ENCODE measurements around the gene TMEM200B.
"Not testable (repeated sequence)": the region's sequence is repeated elsewhere in the genome, so short reads cannot be mapped to it uniquely, and the experiment has no call there.

The TMEM200B gene

GRCh38 chr1:29114654-29115053, 9.0 kb downstream of the TMEM200B start:
- ChIA-PET POLR2A (no interaction called here), CTCF (interaction anchor here (1.1 kb wide), 1 partner anchor 30 kb away, joined by 3 read pairs; no protein-coding TSS in a partner anchor)
- no peak for DNase-seq (ENCODE audit: extremely low spot score)
- no peak for TF ChIP-seq CTCF (IDR thresholded peaks at IDR 0.05; ENCODE audit: control extremely low read depth, extremely low read depth, low read depth, missing control alignments)

GRCh38 chr1:29113413-29114117, 10.1 kb downstream of the TMEM200B start:
- no peak for TF ChIP-seq CTCF (IDR thresholded peaks at IDR 0.05; ENCODE audit: control extremely low read depth, extremely low read depth, low read depth, missing control alignments)
- no peak for DNase-seq (ENCODE audit: extremely low spot score)
- CTCF ChIA-PET, result interaction anchor here (1.1 to 1.3 kb wide), 2 partner anchors 11 to 22 kb away, joined by 3 read pairs; no protein-coding TSS in a partner anchor
- POLR2A ChIA-PET, result no interaction called here

- DNase-seq (ENCODE audit: extremely low spot score), result no peak
- no peak for TF ChIP-seq CTCF (IDR thresholded peaks at IDR 0.05; ENCODE audit: control extremely low read depth, extremely low read depth, low read depth, missing control alignments)
- POLR2A ChIA-PET, result no interaction called here
- CTCF ChIA-PET, result interaction anchor here (1.0 to 1.3 kb wide), 5 partner anchors 8 to 21 kb away, joined by 3 to 5 read pairs (median 3); no protein-coding TSS in a partner anchor
Measured at GRCh38 chr1:29112705-29113412, 10.8 kb downstream of the TMEM200B start.

GRCh38 chr1:29108041-29108440, 15.7 kb downstream of the TMEM200B start:
- not testable (repeated sequence) for DNase-seq (ENCODE audit: extremely low spot score)
- ChIA-PET CTCF (interaction anchor here (1.2 to 1.4 kb wide), 2 partner anchors 50 to 226 kb away, joined by 3 read pairs; no protein-coding TSS in a partner anchor), POLR2A (interaction anchor here (0.7 kb wide), 1 partner anchor 626 kb away, joined by 3 read pairs; no protein-coding TSS in a partner anchor)

GRCh38 chr1:29105822-29106221, 17.9 kb downstream of the TMEM200B start:
- TF ChIP-seq CTCF (IDR thresholded peaks at IDR 0.05; ENCODE audit: control extremely low read depth, extremely low read depth, low read depth, missing control alignments), result no peak
- ChIA-PET POLR2A (no interaction called here), CTCF (interaction anchor here (1.1 to 1.2 kb wide), 2 partner anchors 25 to 97 kb away, joined by 3 to 4 read pairs; no protein-coding TSS in a partner anchor)
- no peak for DNase-seq (ENCODE audit: extremely low spot score)

- no peak for TF ChIP-seq CTCF (IDR thresholded peaks at IDR 0.05; ENCODE audit: control extremely low read depth, extremely low read depth, low read depth, missing control alignments)
- no peak for DNase-seq (ENCODE audit: extremely low spot score)
- POLR2A ChIA-PET, result no interaction called here
- CTCF ChIA-PET, result no interaction called here
Measured at GRCh38 chr1:29100487-29100886, 23.2 kb downstream of the TMEM200B start.

GRCh38 chr1:29099286-29099685, 24.4 kb downstream of the TMEM200B start:
- no peak for TF ChIP-seq CTCF (IDR thresholded peaks at IDR 0.05; ENCODE audit: control extremely low read depth, extremely low read depth, low read depth, missing control alignments)
- CTCF ChIA-PET, result no interaction called here
- DNase-seq (ENCODE audit: extremely low spot score), result no peak
- POLR2A ChIA-PET, result no interaction called here
